Stimulated activated naive B cell treated with anti-CD40 and anti-IgM and Interleukin-4, amounts not matched to agents 10 μg/mL and 1 μg/mL and 100 μg/mL, for 72 hours (primary cell): ENCODE results near the gene LRRC23.
"Not testable (repeated sequence)": the region's sequence is repeated elsewhere in the genome, so short reads cannot be mapped to it uniquely, and the experiment has no call there.

Experiments
- ATAC-seq, 2 donors: fragments of 150-1000 bp; cut with Tn5 transposase; replicated peaks; 2 replicates each; pipeline ENCODE4 v1.10.0; 2021; ENCODE audit warnings: moderate library complexity in 1 of 2
- DNase-seq: peaks from one replicate; pipeline ENCODE4 v3.0.0; 2021
- H3K27ac Mint-ChIP-seq: one replicate; pipeline ENCODE4 v1.8.0; 2022; ENCODE audit warnings: mild to moderate bottlenecking, mixed read lengths
- H3K27me3 Mint-ChIP-seq, 2 donors: one replicate each; pipeline ENCODE4 v1.8.0; 2022; ENCODE audit warnings: mixed read lengths in 2 of 2
- H3K36me3 Mint-ChIP-seq, 2 donors: one replicate each; pipeline ENCODE4 v1.8.0; 2022; ENCODE audit warnings: mixed read lengths in 2 of 2, mild to moderate bottlenecking in 1 of 2
- H3K4me1 Mint-ChIP-seq, 2 donors: one replicate each; pipeline ENCODE4 v1.8.0; 2022; ENCODE audit warnings: mixed read lengths in 2 of 2, mild to moderate bottlenecking in 1 of 2
- H3K4me3 Mint-ChIP-seq, 2 donors: one replicate each; pipeline ENCODE4 v1.8.0; 2022; ENCODE audit warnings: mild to moderate bottlenecking in 2 of 2, mixed read lengths in 2 of 2, moderate library complexity in 1 of 2
- H3K9me3 Mint-ChIP-seq, 2 donors: one replicate each; pipeline ENCODE4 v1.8.0; 2022; ENCODE audit warnings: mixed read lengths in 2 of 2, mild to moderate bottlenecking in 1 of 2

Gene LRRC23

DNA sequence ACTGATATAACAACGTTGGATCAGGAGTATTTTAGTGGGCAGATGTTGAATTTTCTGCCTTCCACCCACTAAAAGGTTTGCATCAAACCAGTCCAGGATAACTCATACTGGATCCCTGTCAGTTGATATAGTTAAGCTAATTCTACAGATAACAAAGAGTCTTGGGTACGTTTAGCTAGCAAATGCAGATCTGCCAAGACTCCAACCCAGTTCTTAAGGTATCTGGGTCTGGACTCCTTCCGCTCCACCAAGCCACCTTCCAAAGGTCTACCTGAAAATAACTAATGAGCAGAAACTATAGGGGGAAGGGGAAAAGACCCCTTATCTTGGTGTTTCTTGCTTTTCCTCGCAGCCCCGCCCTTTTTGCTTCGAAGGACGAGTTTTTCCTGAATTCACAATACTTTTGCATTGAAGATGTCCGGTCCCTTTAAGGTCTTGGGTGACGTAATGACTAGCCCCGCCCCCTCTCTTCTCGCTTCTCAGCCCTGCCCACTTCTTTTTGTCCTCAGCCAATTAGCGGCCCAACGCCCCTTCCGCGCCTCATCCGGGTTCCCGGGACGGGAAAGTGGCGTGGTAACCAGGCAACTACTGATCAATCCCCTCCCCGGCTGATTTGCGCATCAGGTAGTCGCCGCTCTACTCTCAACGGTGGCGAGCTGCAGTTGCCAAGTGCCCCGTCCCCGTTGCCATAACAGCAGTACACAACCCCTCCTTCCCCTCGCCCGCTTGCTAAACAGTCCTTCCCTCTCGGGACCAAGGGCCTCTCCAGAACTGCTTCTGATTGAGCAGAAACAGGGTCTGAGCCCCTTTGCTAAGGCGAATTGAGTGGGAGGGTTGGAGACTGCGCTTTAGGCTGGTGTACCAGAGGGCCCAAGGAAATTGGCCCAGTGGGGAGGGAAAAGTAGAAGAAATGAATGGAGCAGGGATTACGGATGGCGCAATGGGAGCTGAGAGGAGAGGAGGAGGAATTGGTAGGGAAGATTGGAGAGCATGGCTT is at the start of gene LRRC23:
LRRC23 (plus strand) TSS at position 543 of the 997 bp plus-strand sequence. CDS start 812 bp downstream, outside the sequence.
- Mint-ChIP-seq H3K4me3 (no peak within 1 kb of the TSS), H3K36me3 (no peaks in the 10 kb centered on the region), H3K4me1 (peaks cover 2 to 12% of the 10 kb centered on the region in 2 donors), H3K9me3 (no peaks in the 10 kb centered on the region), H3K27me3 (no peaks in the 10 kb centered on the region), H3K27ac (no peak within 1 kb of the TSS)
- DNase-seq (peak; percentile 95), ATAC-seq (peak; percentile 96 to 99)

DNA sequence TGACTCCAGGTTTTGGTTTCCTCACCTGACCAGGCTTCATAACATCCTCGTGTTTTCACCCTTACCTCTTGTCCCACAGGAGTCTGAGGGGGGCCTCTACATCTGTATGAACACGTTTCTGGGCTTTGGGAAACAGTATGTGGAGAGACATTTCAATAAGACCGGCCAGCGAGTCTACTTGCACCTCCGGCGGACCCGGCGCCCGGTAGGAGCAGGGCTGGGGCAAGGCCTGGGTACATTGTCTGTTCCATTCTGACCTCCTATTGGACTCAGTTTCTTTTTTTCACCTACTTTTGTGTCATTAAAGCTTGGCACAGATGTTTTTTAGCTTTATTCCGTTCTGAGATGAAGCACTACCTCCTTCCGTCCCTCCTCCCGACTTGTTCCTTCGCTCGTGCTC is 49.3 kb upstream of the LRRC23 start:
- Mint-ChIP-seq H3K4me3 (no peak overlapping the region), H3K27ac (no peak overlapping the region), H3K27me3 (no peaks in the 10 kb centered on the region), H3K4me1 (peaks cover 14 to 30% of the 10 kb centered on the region in 2 donors), H3K36me3 (peaks cover 33 to 46% of the 10 kb centered on the region in 2 donors), H3K9me3 (no peaks in the 10 kb centered on the region)
- DNase-seq: no peak
- ATAC-seq: no peak

DNA sequence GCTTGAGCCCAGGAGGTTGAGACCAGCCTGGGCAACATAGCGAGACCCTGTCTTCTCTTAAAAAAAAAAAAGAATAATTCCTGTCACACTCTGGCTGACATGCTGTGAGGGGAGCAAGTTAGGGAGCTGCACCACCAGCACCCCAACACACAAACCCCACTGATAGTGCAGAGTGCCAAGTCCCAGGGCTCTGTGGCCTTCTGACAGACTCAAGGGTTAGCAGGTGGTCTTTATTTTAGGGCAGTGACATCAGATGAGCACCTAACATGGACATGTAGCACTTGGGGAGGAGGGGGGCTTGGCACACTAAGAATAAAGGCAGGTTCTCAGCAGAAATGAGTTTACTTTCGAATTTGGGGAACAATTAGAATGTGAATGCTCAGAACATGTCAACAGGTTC is 45.8 kb upstream of the LRRC23 start:
- H3K36me3 Mint-ChIP-seq: peaks cover 56 to 72% of the 10 kb centered on the region in 2 donors
- H3K4me1 Mint-ChIP-seq: peaks cover 4 to 5% of the 10 kb centered on the region in 2 donors
- H3K27me3 Mint-ChIP-seq: no peaks in the 10 kb centered on the region
- DNase-seq (no peak), ATAC-seq (no peak)
- H3K9me3 Mint-ChIP-seq: no peaks in the 10 kb centered on the region
- no peak overlapping the region for H3K4me3 Mint-ChIP-seq
- H3K27ac Mint-ChIP-seq: no peak overlapping the region

DNA sequence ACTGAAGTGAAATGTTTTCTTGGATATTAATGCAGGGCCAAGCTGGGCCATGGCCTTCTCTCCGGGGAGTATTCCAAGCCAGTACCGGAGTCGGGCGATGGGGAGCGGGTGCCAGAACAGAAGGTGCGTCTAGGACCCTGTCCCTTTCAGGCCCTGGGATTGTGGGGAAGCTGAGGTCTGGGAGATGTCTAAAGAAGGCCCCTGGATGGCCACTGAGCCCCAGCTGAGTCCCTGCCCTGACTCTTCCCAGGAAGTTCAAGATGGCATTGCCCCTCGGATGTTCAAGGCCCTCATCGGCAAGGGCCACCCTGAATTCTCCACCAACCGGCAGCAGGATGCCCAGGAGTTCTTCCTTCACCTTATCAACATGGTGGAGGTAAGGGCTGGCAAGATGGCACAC is 44.5 kb upstream of the LRRC23 start:
- Mint-ChIP-seq H3K27ac (no peak overlapping the region), H3K27me3 (no peaks in the 10 kb centered on the region), H3K4me1 (no peaks in the 10 kb centered on the region), H3K4me3 (no peak overlapping the region), H3K36me3 (peaks cover 60 to 79% of the 10 kb centered on the region in 2 donors), H3K9me3 (no peaks in the 10 kb centered on the region)
- ATAC-seq: no peak
- DNase-seq: no peak

GRCh38 chr12:6860942-6861341 is 43.7 kb upstream of the LRRC23 start:
- Mint-ChIP-seq H3K27ac (peak overlapping the region; percentile 48), H3K36me3 (peaks cover 55 to 83% of the 10 kb centered on the region in 2 donors), H3K9me3 (no peaks in the 10 kb centered on the region), H3K4me1 (no peaks in the 10 kb centered on the region), H3K4me3 (no peak overlapping the region), H3K27me3 (no peaks in the 10 kb centered on the region)
- ATAC-seq: no peak
- no peak for DNase-seq

- H3K36me3 Mint-ChIP-seq: peaks cover 53 to 83% of the 10 kb centered on the region in 2 donors
- ATAC-seq: no peak
- no peaks in the 10 kb centered on the region for H3K9me3 Mint-ChIP-seq
- no peak overlapping the region for H3K27ac Mint-ChIP-seq
- peaks cover under 1 to 2% of the 10 kb centered on the region in 2 donors for H3K4me1 Mint-ChIP-seq
- H3K4me3 Mint-ChIP-seq: no peak overlapping the region
- DNase-seq: no peak
- H3K27me3 Mint-ChIP-seq: no peaks in the 10 kb centered on the region
Observed at GRCh38 chr12:6861391-6861790, 43.2 kb upstream of the LRRC23 start.

- Mint-ChIP-seq H3K9me3 (no peaks in the 10 kb centered on the region), H3K27ac (no peak overlapping the region), H3K36me3 (peaks cover 47 to 75% of the 10 kb centered on the region in 2 donors), H3K27me3 (no peaks in the 10 kb centered on the region), H3K4me1 (peaks cover 6 to 12% of the 10 kb centered on the region in 2 donors), H3K4me3 (no peak overlapping the region)
- no peak for DNase-seq
- no peak for ATAC-seq
Observed at GRCh38 chr12:6863033-6863432, 41.6 kb upstream of the LRRC23 start.

DNA sequence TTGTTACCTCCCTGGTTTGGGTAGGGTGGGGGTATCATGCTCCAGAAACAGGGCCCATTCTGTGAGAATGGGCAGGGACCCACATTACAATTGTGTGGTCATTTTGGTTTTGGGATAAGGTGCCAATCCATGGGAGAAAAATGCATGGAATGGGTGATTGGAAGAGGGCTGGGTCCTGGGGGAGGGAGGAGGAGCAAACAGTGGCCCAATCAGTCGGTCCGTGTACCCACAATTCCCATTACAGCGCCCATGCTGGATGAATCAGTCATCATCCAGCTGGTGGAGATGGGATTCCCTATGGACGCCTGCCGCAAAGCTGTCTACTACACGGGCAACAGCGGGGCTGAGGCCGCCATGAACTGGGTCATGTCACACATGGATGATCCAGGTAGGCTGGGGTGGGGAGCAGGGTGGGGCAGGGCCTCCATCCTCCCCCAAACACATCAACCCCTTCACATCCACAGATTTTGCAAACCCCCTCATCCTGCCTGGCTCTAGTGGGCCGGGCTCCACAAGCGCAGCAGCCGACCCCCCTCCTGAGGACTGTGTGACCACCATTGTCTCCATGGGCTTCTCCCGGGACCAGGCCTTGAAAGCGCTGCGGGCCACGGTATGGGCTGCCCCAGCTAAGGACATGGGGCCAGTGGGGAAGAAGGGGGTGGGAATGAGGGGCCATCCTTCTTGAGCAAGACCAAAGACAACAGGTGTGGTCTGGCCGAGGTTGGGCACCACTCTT is 40.9 kb upstream of the LRRC23 start:
- Mint-ChIP-seq H3K36me3 (peaks cover 51 to 75% of the 10 kb centered on the region in 2 donors), H3K9me3 (no peaks in the 10 kb centered on the region), H3K4me1 (peaks cover 13 to 19% of the 10 kb centered on the region in 2 donors), H3K4me3 (no peak overlapping the region), H3K27ac (no peak overlapping the region), H3K27me3 (no peaks in the 10 kb centered on the region)
- DNase-seq (no peak), ATAC-seq (no peak)

DNA sequence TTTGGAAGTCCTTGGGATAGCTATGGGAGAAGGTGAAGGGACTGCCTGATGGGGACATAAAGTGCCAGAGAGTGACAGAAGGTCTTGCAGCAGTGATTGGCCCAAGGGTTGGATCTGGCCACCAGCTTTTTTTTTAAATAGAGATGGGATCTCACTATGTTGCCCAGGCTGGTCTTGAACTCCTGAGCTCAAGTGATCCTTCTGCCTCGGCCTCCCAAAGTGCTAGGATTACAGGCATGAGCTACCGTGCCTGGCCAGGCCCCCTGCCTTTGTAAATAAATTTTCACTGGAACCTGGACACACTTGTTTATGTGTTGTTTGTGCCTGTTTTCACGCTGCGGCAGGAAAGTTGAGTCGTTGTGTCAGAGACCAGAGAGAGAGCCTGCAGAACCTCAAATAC is 39.3 kb upstream of the LRRC23 start:
- H3K9me3 Mint-ChIP-seq, DNase-seq, H3K27me3 Mint-ChIP-seq, H3K27ac Mint-ChIP-seq, H3K4me3 Mint-ChIP-seq, ATAC-seq: not testable (repeated sequence)
- Mint-ChIP-seq H3K4me1 (peaks cover 27 to 35% of the 10 kb centered on the region in 2 donors), H3K36me3 (peaks cover 52 to 78% of the 10 kb centered on the region in 2 donors)

- peak overlapping the region; percentile 96 to 97 for H3K4me3 Mint-ChIP-seq
- H3K9me3 Mint-ChIP-seq: no peaks in the 10 kb centered on the region
- DNase-seq (no peak), ATAC-seq (no peak)
- peaks cover 36 to 45% of the 10 kb centered on the region in 2 donors for H3K4me1 Mint-ChIP-seq
- no peaks in the 10 kb centered on the region for H3K27me3 Mint-ChIP-seq
- H3K27ac Mint-ChIP-seq: peak overlapping the region; percentile 51
- H3K36me3 Mint-ChIP-seq: peaks cover 54 to 77% of the 10 kb centered on the region in 2 donors
Observed at GRCh38 chr12:6866163-6866919, 38.3 kb upstream of the LRRC23 start.

DNA sequence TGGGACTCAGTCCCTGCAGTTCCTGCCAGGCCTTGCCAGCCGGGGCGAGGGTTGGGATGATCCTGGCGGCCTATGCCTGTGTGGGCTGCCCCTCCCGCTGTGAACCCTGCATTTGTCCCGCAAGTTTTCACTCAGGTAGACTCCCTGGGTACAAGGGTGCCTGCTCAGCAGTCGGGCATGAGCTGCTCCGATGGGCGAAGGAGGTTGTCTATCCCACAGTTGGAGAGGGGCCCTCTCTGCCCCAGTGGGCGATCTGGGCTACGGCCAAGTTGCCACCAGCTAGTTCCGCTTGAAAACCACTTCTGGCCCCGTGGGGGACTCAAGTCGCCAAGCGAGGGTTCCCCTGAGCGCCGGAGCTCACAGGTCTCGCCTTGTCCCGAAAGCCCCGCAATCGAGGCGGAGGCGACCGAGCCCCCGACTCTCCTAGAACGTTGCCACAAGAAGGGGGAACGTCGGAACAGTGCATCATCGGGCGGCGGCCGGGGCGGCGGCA is 37.7 kb upstream of the LRRC23 start:
- H3K27ac Mint-ChIP-seq: peak overlapping the region; percentile 99
- H3K4me1 Mint-ChIP-seq: peaks cover 42 to 51% of the 10 kb centered on the region in 2 donors
- no peak for DNase-seq
- H3K36me3 Mint-ChIP-seq: peaks cover 60 to 80% of the 10 kb centered on the region in 2 donors
- no peaks in the 10 kb centered on the region for H3K9me3 Mint-ChIP-seq
- peak overlapping the region; percentile 96 to 97 for H3K4me3 Mint-ChIP-seq
- peak; percentile 26 to 30 for ATAC-seq
- no peaks in the 10 kb centered on the region for H3K27me3 Mint-ChIP-seq

- peak; percentile 81 to 85 for ATAC-seq
- peaks cover 48 to 58% of the 10 kb centered on the region in 2 donors for H3K4me1 Mint-ChIP-seq
- H3K4me3 Mint-ChIP-seq: peak within 1 kb of the TSS; percentile 96 to 97
- DNase-seq: peak; percentile 70
- H3K9me3 Mint-ChIP-seq: no peaks in the 10 kb centered on the region
- H3K27me3 Mint-ChIP-seq: no peaks in the 10 kb centered on the region
- peaks cover 59 to 82% of the 10 kb centered on the region in 2 donors for H3K36me3 Mint-ChIP-seq
- peak within 1 kb of the TSS; percentile 99 for H3K27ac Mint-ChIP-seq
Observed at GRCh38 chr12:6867413-6868210, 37.0 kb upstream of the LRRC23 start, which contains the start of gene TPI1. Gene TPI1 (plus strand): TSS chr12:6867531. CDS start chr12:6867567, 36 bp downstream.
